Activated naive CD4-positive, alpha-beta T cell treated with anti-CD3 and anti-CD28 coated beads, Interleukin-2, amount 50 U/mL, for 72 hours (primary cell): Measurements from ENCODE around the gene ZNF219. TPM values are rescaled to one million over a fixed set of nuclear protein-coding genes. Genes with fewer than 3 reads are reported as not detected.

ENCODE experiments used
- ATAC-seq, 2 donors: fragments of 150-1000 bp; cut with Tn5 transposase; 2 replicates each; pipeline ENCODE4 v1.10.0; 2021; ENCODE audit warnings: mild to moderate bottlenecking in 2 of 2, moderate library complexity in 2 of 2
- DNase-seq, 2 donors: peaks; one replicate each; pipeline ENCODE4 v3.0.0; 2021 to 2022; ENCODE audit warnings: low spot score in 2 of 2
- H3K27ac Mint-ChIP-seq, 2 donors: one replicate each; pipeline ENCODE4 v1.8.0; 2022; ENCODE audit warnings: mild to moderate bottlenecking in 2 of 2, mixed read lengths in 2 of 2
- H3K36me3 Mint-ChIP-seq, 2 donors: one replicate each; pipeline ENCODE4 v1.8.0; 2022; ENCODE audit warnings: mixed read lengths in 2 of 2
- H3K9me3 Mint-ChIP-seq, 2 donors: one replicate each; pipeline ENCODE4 v1.8.0; 2022; ENCODE audit warnings: mixed read lengths in 2 of 2
- total RNA-seq, 2 donors: library from RNA; stranded (reverse); gene quantifications; one replicate each; pipeline ENCODE4 v1.2.3, GENCODE V29; 2022

ZNF219 gene
- total RNA-seq, 2 donors from 2014 or later = 10.0 to 21.9 TPM

- ATAC-seq (no peak), DNase-seq (no peak)
- Mint-ChIP-seq H3K9me3 (no peaks in the 10 kb centered on the region), H3K36me3 (peaks cover 6 to 13% of the 10 kb centered on the region in 2 donors), H3K27ac (peak overlapping the region in 1 of 2 donors; percentile 99)
Observed at GRCh38 chr14:21105095-21105494, 6.6 kb upstream of the ZNF219 start.

GRCh38 chr14:21104448-21105060, 6.1 kb upstream of the ZNF219 start:
- ATAC-seq (peak; percentile 39 to 40), DNase-seq (peak; percentile 63 to 70)
- H3K9me3 Mint-ChIP-seq = no peaks in the 10 kb centered on the region
- H3K36me3 Mint-ChIP-seq = peaks cover 6 to 13% of the 10 kb centered on the region in 2 donors
- H3K27ac Mint-ChIP-seq = peak overlapping the region; percentile 80 to 99

- H3K36me3 Mint-ChIP-seq = peaks cover 6 to 13% of the 10 kb centered on the region in 2 donors
Observed at GRCh38 chr14:21103710-21104447, 5.4 kb upstream of the ZNF219 start.

GRCh38 chr14:21103411-21103709, 4.9 kb upstream of the ZNF219 start:
- ATAC-seq = no peak
- peaks cover 6 to 13% of the 10 kb centered on the region in 2 donors for H3K36me3 Mint-ChIP-seq
- no peak for DNase-seq
- no peaks in the 10 kb centered on the region for H3K9me3 Mint-ChIP-seq
- peak overlapping the region; percentile 80 to 99 for H3K27ac Mint-ChIP-seq

More at GRCh38 chr14:21103710-21104447, 5.4 kb upstream of the ZNF219 start:
- no peaks in the 10 kb centered on the region for H3K9me3 Mint-ChIP-seq
- ATAC-seq (peak; percentile 89), DNase-seq (peak; percentile 93 to 96)
- H3K27ac Mint-ChIP-seq = peak overlapping the region; percentile 80 to 99

- DNase-seq (no peak), ATAC-seq (no peak)
- no peaks in the 10 kb centered on the region for H3K9me3 Mint-ChIP-seq
- peaks cover 6 to 13% of the 10 kb centered on the region in 2 donors for H3K36me3 Mint-ChIP-seq
- H3K27ac Mint-ChIP-seq = peak overlapping the region; percentile 80 to 99
Observed at GRCh38 chr14:21102521-21103410, 4.3 kb upstream of the ZNF219 start.

GRCh38 chr14:21101802-21102413, 3.5 kb upstream of the ZNF219 start:
- H3K9me3 Mint-ChIP-seq = no peaks in the 10 kb centered on the region
- peaks cover 6 to 13% of the 10 kb centered on the region in 2 donors for H3K36me3 Mint-ChIP-seq
- H3K27ac Mint-ChIP-seq = peak overlapping the region; percentile 69 to 99
- no peak for DNase-seq
- no peak for ATAC-seq

- DNase-seq = no peak
- no peaks in the 10 kb centered on the region for H3K9me3 Mint-ChIP-seq
- ATAC-seq = no peak
Observed at GRCh38 chr14:21100931-21101330, 2.5 kb upstream of the ZNF219 start, which contains the start of gene TMEM253. TMEM253 (plus strand) TSS chr14:21101066; CDS start chr14:21101344, 278 bp downstream.

GRCh38 chr14:21099596-21099985, 1.1 kb upstream of the ZNF219 start:
- DNase-seq (no peak), ATAC-seq (no peak)
- Mint-ChIP-seq H3K27ac (peak overlapping the region in 1 of 2 donors; percentile 80), H3K36me3 (peaks cover 6 to 13% of the 10 kb centered on the region in 2 donors), H3K9me3 (no peaks in the 10 kb centered on the region)

More at GRCh38 chr14:21100931-21101330, 2.5 kb upstream of the ZNF219 start, which contains the start of gene TMEM253:
- Mint-ChIP-seq H3K36me3 (peaks cover 6 to 13% of the 10 kb centered on the region in 2 donors), H3K27ac (peak within 1 kb of the TSS; percentile 69 to 99)

GRCh38 chr14:21098892-21099595, 589 bp upstream of the ZNF219 start:
- H3K9me3 Mint-ChIP-seq = no peaks in the 10 kb centered on the region
- DNase-seq (no peak), ATAC-seq (no peak)
- H3K27ac Mint-ChIP-seq = peak overlapping the region; percentile 80 to 89
- peaks cover 6 to 13% of the 10 kb centered on the region in 2 donors for H3K36me3 Mint-ChIP-seq

- no peak for DNase-seq
- H3K27ac Mint-ChIP-seq = peak overlapping the region; percentile 44 to 50
- no peaks in the 10 kb centered on the region for H3K9me3 Mint-ChIP-seq
- peaks cover 3 to 5% of the 10 kb centered on the region in 2 donors for H3K36me3 Mint-ChIP-seq
- peak in 1 of 2 donors; percentile 5 for ATAC-seq
Observed at GRCh38 chr14:21097636-21098075, 799 bp downstream of the ZNF219 start.

- Mint-ChIP-seq H3K36me3 (peaks cover 0 to 6% of the 10 kb centered on the region in 2 donors), H3K9me3 (no peaks in the 10 kb centered on the region), H3K27ac (peak overlapping the region; percentile 44 to 50)
- ATAC-seq (no peak), DNase-seq (no peak)
Observed at GRCh38 chr14:21096978-21097635, 1.3 kb downstream of the ZNF219 start.

GRCh38 chr14:21096438-21096837, 2.0 kb downstream of the ZNF219 start:
- H3K9me3 Mint-ChIP-seq = no peaks in the 10 kb centered on the region
- ATAC-seq (no peak), DNase-seq (no peak)
- H3K27ac Mint-ChIP-seq = no peak overlapping the region
- peaks cover 0 to 6% of the 10 kb centered on the region in 2 donors for H3K36me3 Mint-ChIP-seq

GRCh38 chr14:21095430-21096205, 2.8 kb downstream of the ZNF219 start:
- ATAC-seq = no peak
- H3K36me3 Mint-ChIP-seq = peaks cover 0 to 6% of the 10 kb centered on the region in 2 donors
- H3K9me3 Mint-ChIP-seq = no peaks in the 10 kb centered on the region
- H3K27ac Mint-ChIP-seq = no peak overlapping the region
- no peak for DNase-seq

GRCh38 chr14:21093769-21094681, 4.4 kb downstream of the ZNF219 start:
- Mint-ChIP-seq H3K27ac (no peak overlapping the region), H3K9me3 (no peaks in the 10 kb centered on the region), H3K36me3 (peaks cover 0 to 6% of the 10 kb centered on the region in 2 donors)
- ATAC-seq (no peak), DNase-seq (no peak)
